MCF 10A (cell line): ENCODE measurements around the gene NCOR1. TPM values are rescaled to one million over a fixed set of nuclear protein-coding genes. Genes with fewer than 3 reads are reported as not detected.
"Not testable (repeated sequence)": the region's sequence is repeated elsewhere in the genome, so short reads cannot be mapped to it uniquely, and the experiment has no call there.

ENCODE experiments used
- BruUV-seq: library from RNA; stranded (reverse); fragments of 400-500 nt; replicated peaks from 2 replicates; lab custom pipeline; 2021; lab: Mats Ljungman, UMichigan
- CTCF ChIA-PET: fragments of 300-600 bp; sonication (Branson Sonifier 250); formaldehyde crosslinking; extraction: SDS; loops from one replicate; lab custom pipeline; 2021; ENCODE audit warnings: antibody characterized with exemption, inconsistent platforms; lab: Yijun Ruan, JAX
- POLR2A ChIA-PET: fragments of 300-600, 350-650 bp; sonication (Branson Sonifier 250); formaldehyde crosslinking; extraction: SDS; loops from one replicate; lab custom pipeline; 2020; ENCODE audit warnings: antibody characterized with exemption, inconsistent platforms; lab: Yijun Ruan, JAX
- DNase-seq: peaks from one replicate; pipeline ENCODE4 v3.0.0-alpha.2; 2018; ENCODE audit not compliant: unreplicated experiment
- H3K27ac Mint-ChIP-seq: one replicate; pipeline ENCODE4 v1.8.0; 2022; ENCODE audit warnings: mild to moderate bottlenecking, low read depth, mixed read lengths; ENCODE audit not compliant: unreplicated experiment
- H3K27me3 Mint-ChIP-seq: one replicate; pipeline ENCODE4 v1.8.0; 2022; ENCODE audit warnings: mixed read lengths; ENCODE audit not compliant: insufficient read depth, unreplicated experiment
- H3K36me3 Mint-ChIP-seq: one replicate; pipeline ENCODE4 v1.8.0; 2022; ENCODE audit warnings: mild to moderate bottlenecking, moderate library complexity, mixed read lengths; ENCODE audit not compliant: insufficient read depth, unreplicated experiment
- H3K4me1 Mint-ChIP-seq: one replicate; pipeline ENCODE4 v1.8.0; 2022; ENCODE audit warnings: mixed read lengths; ENCODE audit not compliant: insufficient read depth, unreplicated experiment
- H3K4me3 Mint-ChIP-seq: one replicate; pipeline ENCODE4 v1.8.0; 2022; ENCODE audit warnings: mild to moderate bottlenecking, moderate library complexity, mixed read lengths; ENCODE audit not compliant: unreplicated experiment
- H3K9me3 Mint-ChIP-seq: one replicate; pipeline ENCODE4 v1.8.0; 2022; ENCODE audit warnings: mixed read lengths; ENCODE audit not compliant: unreplicated experiment
- CTCF ChIP-seq: fragments of 200-600 bp; IDR thresholded peaks from one replicate; pipeline ENCODE4 v1.8.0; 2022; ENCODE audit warnings: antibody characterized with exemption, mild to moderate bottlenecking; ENCODE audit not compliant: unreplicated experiment
- intact Hi-C: fragments of 100-400 bp; cut with micrococcal nuclease; formaldehyde crosslinking; loops from 2 replicates; pipeline ENCODE4 v1.14.1; 2022
- total RNA-seq: library from RNA; stranded (reverse); gene quantifications from 2 replicates; pipeline ENCODE4 v1.2.3, GENCODE V29; 2022

Gene NCOR1
- total RNA-seq, 1 experiment from 2014 or later, result 138 TPM

- no peak for TF ChIP-seq CTCF
- Mint-ChIP-seq H3K4me1 (peaks cover 11% of the 10 kb centered on the region), H3K27ac (peak overlapping the region; percentile 84), H3K36me3 (peaks cover 6% of the 10 kb centered on the region), H3K9me3 (no peaks in the 10 kb centered on the region), H3K27me3 (no peaks in the 10 kb centered on the region), H3K4me3 (peak overlapping the region; percentile 99)
- DNase-seq, result no peak
- CTCF ChIA-PET, result interaction anchor here (0.7 to 0.9 kb wide), 2 partner anchors 79 to 139 kb away, joined by 3 to 4 read pairs; no protein-coding TSS in a partner anchor
- POLR2A ChIA-PET, result interaction anchor here (0.7 to 5.1 kb wide), 19 partner anchors 9 to 256 kb away, joined by 3 to 50 read pairs (median 7); partner anchors contain the start of genes TTC19 and UBB
- intact Hi-C loops, result loop anchor here (5.0 kb wide), 1 partner anchor 72 kb away; no protein-coding TSS in a partner anchor
- BruUV-seq, result no TSS peak
These were observed 397 bp downstream of the NCOR1 start for GRCh38 chr17:16215002-16215272.

DNA sequence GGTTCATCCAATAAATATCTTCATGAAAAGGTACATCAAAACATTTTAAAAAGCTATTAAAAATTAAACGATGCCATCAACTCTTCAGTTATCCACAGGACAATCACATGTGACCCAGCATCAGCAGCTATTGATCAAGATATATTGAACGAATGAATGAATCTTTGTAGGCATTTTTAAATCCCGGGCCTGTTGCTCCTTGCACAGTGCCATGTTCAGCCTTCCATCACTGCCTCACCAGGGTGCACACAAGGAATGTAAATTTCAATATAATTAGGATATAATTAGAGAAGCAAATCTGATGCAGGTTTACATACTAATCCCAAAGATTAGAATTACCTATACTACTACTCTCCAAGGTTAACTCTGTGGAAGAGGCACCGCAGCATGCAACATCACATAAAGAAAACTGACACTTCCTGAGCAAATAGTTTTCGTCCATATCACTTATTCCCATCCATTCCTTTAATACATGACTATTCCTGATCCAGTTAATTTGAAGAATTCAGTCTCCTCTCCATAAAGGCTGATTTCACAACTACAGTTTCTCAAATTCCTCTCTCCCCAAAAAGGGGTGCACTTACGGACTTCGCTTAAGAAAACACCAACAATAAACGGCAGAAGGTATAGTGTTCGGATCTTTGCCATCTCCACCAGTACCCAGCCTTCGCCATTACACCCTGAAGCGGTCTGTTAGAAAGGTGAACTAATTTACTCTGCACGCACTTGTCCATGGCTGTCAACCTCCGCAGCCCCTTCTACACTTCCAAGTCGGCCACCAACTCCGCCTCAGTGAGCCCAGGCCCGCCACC, 938 bp downstream of the NCOR1 start:
- TF ChIP-seq CTCF, result no peak
- Mint-ChIP-seq H3K27me3 (no peaks in the 10 kb centered on the region), H3K36me3 (peaks cover 3% of the 10 kb centered on the region), H3K4me3 (peak overlapping the region; percentile 99), H3K9me3 (no peaks in the 10 kb centered on the region), H3K27ac (peak overlapping the region; percentile 84), H3K4me1 (peaks cover 11% of the 10 kb centered on the region)
- CTCF ChIA-PET, result interaction anchor here (0.7 to 0.9 kb wide), 3 partner anchors 25 to 139 kb away, joined by 4 read pairs; partner anchors contain the start of gene CENPV
- POLR2A ChIA-PET, result interaction anchor here (0.7 to 5.1 kb wide), 14 partner anchors 9 to 92 kb away, joined by 3 to 50 read pairs (median 6); no protein-coding TSS in a partner anchor
- intact Hi-C loops, result loop anchor here (5.0 kb wide), 1 partner anchor 73 kb away; no protein-coding TSS in a partner anchor
- TSS peak; percentile 39 for BruUV-seq
- DNase-seq, result peak; percentile 40

DNA sequence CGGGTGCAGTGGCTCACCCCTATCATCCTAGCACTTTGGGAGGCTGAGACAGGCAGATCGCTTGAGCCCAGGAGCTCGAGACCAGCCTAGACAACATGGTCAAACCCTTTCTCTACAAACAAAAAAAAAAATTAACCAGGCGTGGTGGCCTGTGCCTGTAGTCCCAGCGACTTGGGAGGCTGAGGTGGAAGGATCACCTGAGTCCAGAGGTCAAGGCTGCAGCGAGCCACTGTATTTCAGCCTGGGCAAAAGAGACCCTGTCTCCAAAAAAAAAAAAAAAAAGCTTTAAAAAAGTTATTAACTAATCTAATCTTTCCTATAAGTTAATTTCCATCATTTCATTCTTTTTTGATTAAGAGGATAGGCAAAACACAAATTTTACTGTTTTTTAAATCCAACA, 2.5 kb downstream of the NCOR1 start:
- BruUV-seq, result no TSS peak
- no peaks in the 10 kb centered on the region for H3K27me3 Mint-ChIP-seq
- H3K4me3 Mint-ChIP-seq, result peak overlapping the region; percentile 99
- no peaks in the 10 kb centered on the region for H3K9me3 Mint-ChIP-seq
- no peak for DNase-seq
- peaks cover 17% of the 10 kb centered on the region for H3K4me1 Mint-ChIP-seq
- POLR2A ChIA-PET, result interaction anchor here (1.6 to 5.1 kb wide), 4 partner anchors 10 to 91 kb away, joined by 5 to 50 read pairs (median 20); no protein-coding TSS in a partner anchor
- intact Hi-C loops, result no loop called here
- CTCF ChIA-PET, result interaction anchor here (0.9 kb wide), 1 partner anchor 13 kb away, joined by 3 read pairs; no protein-coding TSS in a partner anchor
- no peaks in the 10 kb centered on the region for H3K36me3 Mint-ChIP-seq
- H3K27ac Mint-ChIP-seq, result peak overlapping the region; percentile 16
- TF ChIP-seq CTCF, result no peak

- no peak for TF ChIP-seq CTCF
- BruUV-seq, result no TSS peak
- H3K36me3 Mint-ChIP-seq, result no peaks in the 10 kb centered on the region
- DNase-seq, result no peak
- H3K4me1 Mint-ChIP-seq, result peaks cover 17% of the 10 kb centered on the region
- intact Hi-C loops, result no loop called here
- no peaks in the 10 kb centered on the region for H3K9me3 Mint-ChIP-seq
- CTCF ChIA-PET, result interaction anchor here (0.6 to 0.7 kb wide), 2 partner anchors 9 to 330 kb away, joined by 3 read pairs; no protein-coding TSS in a partner anchor
- no peaks in the 10 kb centered on the region for H3K27me3 Mint-ChIP-seq
- POLR2A ChIA-PET, result interaction anchor here (0.6 to 5.1 kb wide), 5 partner anchors 9 to 156 kb away, joined by 3 to 50 read pairs (median 6); no protein-coding TSS in a partner anchor
- no peak overlapping the region for H3K4me3 Mint-ChIP-seq
- H3K27ac Mint-ChIP-seq, result no peak overlapping the region
These were observed 3.7 kb downstream of the NCOR1 start for GRCh38 chr17:16211590-16211989.

DNA sequence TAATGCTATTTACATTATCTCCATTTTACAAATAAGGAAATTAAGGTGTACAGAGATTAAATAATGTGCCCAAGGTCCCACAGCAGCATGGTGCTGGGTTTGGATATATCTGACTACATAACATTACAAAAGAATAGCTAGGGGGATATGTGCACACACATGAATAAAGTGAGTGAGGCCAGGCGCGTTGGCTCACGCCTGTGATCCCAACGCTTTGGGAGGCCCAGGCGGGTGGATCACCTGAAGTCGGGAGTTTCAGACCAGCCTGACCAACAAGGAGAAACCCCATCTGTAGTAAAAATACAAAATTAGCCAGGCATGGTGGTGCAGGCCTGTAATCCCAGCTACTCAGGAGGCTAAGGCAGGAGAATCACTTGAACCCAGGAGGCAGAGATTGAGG, 10.6 kb downstream of the NCOR1 start:
- BruUV-seq, DNase-seq, H3K4me3 Mint-ChIP-seq, CTCF ChIA-PET, H3K27me3 Mint-ChIP-seq, intact Hi-C loops, H3K36me3 Mint-ChIP-seq, H3K9me3 Mint-ChIP-seq: not testable (repeated sequence)
- Mint-ChIP-seq H3K4me1 (peaks cover 23% of the 10 kb centered on the region), H3K27ac (peak overlapping the region; percentile 59)
- POLR2A ChIA-PET, result interaction anchor here (0.6 to 1.5 kb wide), 3 partner anchors 9 to 15 kb away, joined by 3 to 7 read pairs (median 5); partner anchors contain the start of gene NCOR1
